ENCODE measurements around the gene PPP2R3B.
A peak's percentile ranks its signal among the peaks of the same experiment; 100 is the strongest.
"Not testable (repeated sequence)": the region's sequence is repeated elsewhere in the genome, so short reads cannot be mapped to it uniquely, and the experiment has no call there.

Gene PPP2R3B

DNA sequence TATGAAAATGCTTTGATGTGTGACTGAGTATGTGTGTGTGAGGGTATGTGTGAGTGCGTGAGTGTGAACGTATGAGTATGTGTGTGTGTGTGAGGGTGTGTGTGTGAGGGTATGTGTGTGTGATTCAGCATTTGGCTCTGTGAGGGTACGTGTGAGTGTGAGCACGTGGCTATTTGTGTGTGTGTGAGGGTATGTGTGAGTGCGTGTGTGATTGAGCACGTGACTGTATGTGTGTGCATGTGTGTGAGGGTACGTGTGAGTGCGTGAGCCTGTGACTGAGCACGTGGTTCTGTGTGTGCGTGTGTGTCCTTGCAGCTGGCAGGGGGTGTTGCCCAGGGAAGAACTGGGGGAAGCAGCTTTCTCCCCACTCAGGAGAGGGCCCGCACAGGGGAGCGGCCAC, 16.1 kb upstream of the PPP2R3B start:
- no peak for DNase-seq

DNA sequence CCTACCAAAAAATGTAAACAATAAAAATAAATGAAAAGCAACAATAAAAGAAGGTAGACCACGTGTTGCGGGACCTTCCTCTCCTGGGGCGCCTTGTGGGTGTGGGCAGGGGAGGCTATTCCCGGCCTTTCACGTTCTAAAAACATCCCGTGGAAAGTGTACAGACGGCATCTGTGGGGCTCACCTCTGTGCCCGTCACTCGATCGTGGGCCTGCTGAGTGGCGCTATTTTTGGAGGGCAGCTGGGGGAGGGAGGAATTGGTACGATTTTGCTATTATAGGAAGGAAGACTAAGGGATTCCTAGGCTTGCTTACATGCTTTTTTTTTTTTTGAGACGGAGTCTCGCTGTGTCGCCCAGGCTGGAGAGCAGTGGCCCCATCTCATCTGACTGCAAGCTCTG, 13.6 kb upstream of the PPP2R3B start:
- no peak for DNase-seq

DNA sequence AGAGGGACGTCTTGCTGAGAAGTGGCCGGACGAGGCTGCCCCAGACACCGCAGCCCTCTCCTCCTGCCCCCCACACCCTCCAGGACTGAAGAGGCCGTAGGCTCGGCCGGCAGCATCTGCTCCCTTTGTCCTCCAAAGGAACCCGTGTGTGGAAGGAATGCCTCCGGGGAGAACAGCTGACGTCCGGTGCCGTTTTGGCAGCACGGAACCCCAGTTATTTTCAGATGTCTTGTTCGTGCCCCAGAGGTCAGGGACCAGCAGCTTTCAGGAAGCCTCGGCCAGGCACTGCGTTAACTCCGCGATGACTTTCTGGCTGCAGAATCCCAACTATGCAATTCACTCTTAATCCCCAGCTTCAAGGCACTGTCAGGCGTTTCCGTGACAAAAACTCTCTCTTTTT, 10.9 kb upstream of the PPP2R3B start:
- DNase-seq = no peak

DNA sequence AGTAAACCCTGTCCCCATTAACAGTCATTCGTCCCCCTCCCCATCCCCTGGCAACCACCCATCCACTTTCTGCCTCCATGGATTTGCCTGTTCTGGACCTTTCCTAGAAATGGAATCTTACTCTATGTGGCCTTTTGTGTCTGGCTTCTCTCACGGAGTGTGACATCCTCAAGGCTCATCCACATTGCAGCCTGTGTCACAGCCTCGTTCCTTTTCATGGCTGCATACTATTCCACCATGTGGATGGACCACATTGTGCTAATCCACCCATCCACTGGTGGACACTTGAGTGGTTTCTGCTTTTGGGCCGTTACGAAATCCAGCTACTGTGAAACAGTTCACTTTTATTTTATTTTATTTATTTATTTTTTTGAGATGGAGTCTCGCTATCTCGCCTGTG, 8.1 kb upstream of the PPP2R3B start:
- DNase-seq = no peak

GRCh38 chrX:392575-392846, 5.8 kb upstream of the PPP2R3B start:
- DNase-seq = no peak

GRCh38 chrX:391717-392574, 5.2 kb upstream of the PPP2R3B start:
- DNase-seq = no peak

DNA sequence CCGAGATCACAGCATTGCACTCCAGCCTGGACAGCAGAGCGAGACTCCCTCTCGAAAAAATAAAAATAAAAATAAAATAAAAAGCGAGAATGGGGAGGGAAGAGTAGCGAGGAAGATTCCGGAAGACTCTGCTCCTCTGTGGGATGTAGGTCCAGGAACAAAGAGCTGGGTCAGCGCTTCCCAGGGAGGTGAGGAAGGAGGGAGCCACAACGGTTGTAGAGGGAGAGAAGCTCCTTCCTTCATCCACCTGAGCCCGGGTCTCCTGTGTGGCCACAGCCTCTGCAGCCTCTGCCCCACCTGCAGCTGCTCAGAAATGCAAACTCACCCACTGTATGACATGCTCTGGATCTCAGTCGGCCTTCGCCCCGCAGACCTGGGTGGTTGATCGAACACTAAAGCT, 3.8 kb upstream of the PPP2R3B start:
- DNase-seq = no peak

- DNase-seq = no peak
Observed at GRCh38 chrX:389021-389441, 2.3 kb upstream of the PPP2R3B start.

- no peak for DNase-seq
Observed at GRCh38 chrX:387729-388128, 1.0 kb upstream of the PPP2R3B start.

GRCh38 chrX:386239-386767, 404 bp downstream of the PPP2R3B start:
- DNase-seq = peak; percentile 79

DNA sequence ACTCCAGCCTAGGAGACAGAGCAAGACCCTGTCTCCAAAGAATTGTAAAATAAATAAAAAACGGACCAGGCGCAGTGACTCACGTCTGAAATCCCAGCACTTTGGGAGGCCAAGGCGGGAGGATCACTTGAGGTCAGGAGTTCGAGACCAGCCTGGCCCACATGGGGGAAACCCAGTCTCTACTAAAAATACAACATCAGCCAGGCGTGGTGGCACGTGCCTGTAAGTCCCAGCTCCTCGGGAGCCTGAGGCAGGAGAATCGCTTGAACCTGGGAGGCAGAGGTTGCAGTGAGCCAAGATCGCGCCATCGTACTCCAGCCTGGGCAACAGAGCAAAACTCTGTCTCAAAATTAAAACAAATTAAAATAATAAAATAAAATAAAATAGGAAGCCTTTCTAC, 971 bp downstream of the PPP2R3B start:
- not testable (repeated sequence) for DNase-seq

DNA sequence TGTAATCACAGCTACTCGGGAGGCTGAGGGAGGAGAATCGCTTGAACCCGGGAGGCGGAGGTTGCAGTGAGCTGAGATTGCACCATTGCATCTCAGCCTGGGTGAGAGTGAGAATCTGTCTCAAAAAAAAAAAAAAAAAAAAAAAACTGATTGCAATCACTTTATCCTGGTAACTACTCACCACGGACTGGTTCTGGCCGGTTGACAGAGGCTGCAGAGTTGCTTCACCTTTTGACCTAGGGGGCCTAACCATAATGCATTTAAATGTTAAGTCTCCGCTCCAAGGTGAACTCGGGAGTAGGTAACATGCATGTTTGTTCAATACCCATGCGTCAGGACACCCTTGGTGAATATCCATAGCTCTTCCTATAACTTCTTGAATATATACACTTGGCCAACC, 1.8 kb downstream of the PPP2R3B start:
- no peak for DNase-seq

DNA sequence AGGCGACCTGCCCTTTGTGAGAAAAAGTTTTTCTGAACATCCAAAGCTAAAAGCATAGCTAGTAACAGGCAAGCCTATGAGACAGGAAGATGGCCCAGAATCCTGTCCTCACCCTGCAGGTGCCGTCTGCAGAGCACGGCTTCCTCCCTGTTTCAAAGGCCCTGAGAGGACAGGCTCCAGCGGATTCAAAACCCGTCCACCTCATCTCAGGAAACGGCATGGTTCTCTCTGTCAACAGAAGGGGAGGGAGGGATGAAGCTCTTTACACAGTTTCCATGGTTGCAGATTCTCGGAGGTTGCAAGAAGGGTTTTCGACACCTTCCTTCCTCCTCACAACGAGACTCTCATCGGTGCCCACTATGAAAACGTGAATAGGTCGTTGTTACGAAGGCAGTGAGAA, 8.3 kb downstream of the PPP2R3B start:
- no peak for DNase-seq

DNA sequence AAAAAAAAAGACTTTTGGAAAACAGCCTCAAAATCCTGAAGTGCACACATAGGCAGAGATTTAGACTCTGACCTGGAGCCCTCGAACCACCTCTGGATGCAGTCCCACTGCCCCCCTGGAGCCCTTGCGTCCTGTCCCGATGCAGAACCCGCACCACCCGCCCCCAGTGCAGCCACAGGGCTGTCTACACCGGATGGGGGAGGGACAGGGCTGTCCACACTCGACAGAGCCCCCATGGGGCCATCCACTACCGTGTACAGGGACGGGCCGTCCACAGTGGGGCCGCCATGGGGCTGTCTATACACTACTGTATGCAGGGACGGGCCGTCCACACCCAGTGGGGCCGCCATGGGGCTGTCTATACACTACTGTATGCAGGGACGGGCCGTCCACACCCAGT, 10.5 kb downstream of the PPP2R3B start:
- DNase-seq = not testable (repeated sequence)

DNA sequence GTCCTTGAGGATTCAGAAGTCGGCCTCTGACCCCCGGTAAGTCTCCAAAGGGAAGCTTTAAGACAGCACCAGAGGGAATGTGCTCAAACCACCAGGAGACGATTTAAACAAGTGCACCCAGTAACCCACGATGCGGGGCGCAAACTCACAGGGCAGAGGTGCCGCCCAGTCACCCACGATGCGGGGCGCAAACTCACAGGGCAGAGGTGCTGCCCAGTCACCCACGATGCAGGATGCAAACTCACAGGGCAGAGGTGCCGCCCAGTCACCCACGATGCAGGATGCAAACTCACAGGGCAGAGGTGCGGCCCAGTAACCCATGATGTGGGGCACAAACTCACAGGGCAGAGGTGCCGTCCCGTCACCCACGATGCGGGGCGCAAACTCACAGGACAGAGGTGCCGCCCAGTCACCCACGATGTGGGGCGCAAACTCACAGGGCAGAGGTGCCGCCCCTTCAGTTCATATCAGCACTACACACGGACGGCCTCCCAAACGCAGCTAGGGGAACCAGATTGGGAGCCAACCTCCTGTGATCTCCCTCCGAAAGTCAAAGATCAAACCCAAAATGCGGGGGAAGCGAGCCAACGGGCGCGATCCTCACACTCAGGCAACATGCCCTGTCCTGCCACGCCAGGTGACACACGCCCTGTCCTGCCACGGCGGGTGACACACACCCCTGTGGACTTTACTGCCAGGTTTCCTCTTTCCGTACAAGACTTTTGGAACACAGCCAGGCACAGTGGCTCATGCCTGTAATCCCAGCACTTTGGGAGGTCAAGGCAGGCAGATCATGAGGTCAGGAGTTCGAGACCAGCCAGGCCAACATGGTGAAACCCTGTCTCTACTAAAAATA, 11.3 kb downstream of the PPP2R3B start:
- no peak for DNase-seq

DNA sequence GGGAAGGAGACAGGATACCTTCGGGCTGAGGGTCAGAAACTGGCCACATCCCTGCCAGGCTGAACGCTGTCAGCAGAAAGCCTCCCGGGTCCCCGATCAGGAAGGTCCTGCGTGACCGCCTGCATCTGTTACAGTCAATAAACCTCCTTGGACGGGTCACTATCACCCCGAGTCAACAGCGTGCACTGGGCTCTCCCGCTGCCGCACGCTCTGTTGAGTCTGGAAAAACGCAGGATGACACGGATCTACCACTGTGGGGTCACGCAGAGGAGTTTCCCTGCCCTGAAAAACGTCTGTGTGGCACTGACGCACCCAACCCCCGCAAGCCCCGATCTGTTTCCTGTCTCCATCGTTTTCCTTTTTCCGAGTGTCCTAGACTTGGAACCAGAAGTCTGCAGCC, 12.1 kb downstream of the PPP2R3B start:
- no peak for DNase-seq

GRCh38 chrX:373641-374471, 12.9 kb downstream of the PPP2R3B start:
- DNase-seq = peak; percentile 69

- DNase-seq = no peak
Observed at GRCh38 chrX:372856-373640, 13.7 kb downstream of the PPP2R3B start.

DNA sequence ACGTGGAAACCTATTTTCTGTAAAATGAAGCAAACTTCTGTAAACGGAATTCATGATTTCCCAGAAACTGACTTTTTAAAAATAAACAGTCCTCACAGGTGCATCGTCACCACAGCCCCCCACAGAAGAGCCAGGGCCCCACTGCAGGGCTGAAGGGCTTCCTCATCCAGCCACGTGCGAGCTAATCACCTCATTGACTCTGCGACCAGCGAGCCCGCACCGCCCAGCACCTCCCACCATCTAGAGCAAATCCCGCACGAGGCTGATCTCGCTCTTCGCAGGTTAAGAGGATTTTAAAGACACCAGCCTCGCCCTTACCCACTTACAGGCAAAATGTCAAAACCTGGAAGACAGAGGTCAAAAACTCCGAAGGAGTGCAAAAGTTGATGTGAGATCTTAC, 14.8 kb downstream of the PPP2R3B start:
- no peak for DNase-seq

DNA sequence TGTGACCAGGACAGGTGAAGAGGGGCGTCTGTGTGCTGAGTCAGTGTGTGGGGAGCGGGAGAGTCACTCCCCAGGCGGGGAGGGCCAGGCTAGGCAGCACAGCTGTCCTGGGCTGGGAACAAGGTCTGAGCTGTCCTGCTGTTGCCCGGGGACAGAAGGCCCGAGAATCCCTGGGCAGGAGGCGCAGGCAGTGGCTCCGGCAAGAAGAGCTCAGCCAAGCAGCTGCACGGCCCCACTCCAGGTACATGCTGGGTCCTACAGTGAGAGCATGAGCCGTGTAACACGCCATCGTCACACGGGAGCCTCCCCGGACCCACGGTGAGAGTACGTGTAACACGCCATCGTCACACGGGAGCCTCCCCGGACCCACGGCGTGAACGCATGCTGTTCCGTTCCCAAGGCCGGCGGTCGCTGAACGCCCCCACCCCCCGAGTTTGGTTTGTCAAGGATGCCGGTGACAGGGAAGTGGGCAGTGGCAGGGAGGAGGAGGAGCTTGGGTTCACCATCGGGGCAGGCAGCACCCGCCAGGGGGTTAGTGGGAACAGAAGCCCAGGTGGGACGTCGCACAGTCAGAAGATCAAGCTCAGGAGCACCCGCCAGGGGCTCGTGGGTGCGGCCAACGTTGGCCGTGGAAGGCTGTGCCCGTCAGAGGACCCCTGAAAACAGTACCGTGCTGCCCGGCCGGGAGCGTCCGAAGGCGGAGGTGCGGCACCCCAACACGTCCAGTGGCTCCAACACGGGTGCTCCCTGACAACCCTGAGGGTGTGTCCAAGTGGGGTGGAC, 15.6 kb downstream of the PPP2R3B start:
- DNase-seq = no peak

GRCh38 chrX:370244-370962, 16.3 kb downstream of the PPP2R3B start:
- DNase-seq = no peak

All from activated effector memory CD4-positive, alpha-beta T cell treated with anti-CD3 and anti-CD28 coated beads, Interleukin-2, amount 50 U/mL, for 16 hours (primary cell).